GM21367 (cell line): ENCODE data around the gene ZNF367.

Experiments
- ATAC-seq: cut with Tn5 transposase; IDR thresholded peaks from one replicate; pipeline ENCODE4 v1.9.1; 2021; ENCODE audit not compliant: unreplicated experiment

The ZNF367 gene

GRCh38 chr9:96418083-96418919 lies at the start of gene ZNF367:
Gene ZNF367, minus strand, starts transcription at chr9:96418370. Its CDS starts 338 bp downstream, at chr9:96418032.
- ATAC-seq = peak; percentile 49

- no peak for ATAC-seq
Measured at GRCh38 chr9:96467784-96468183, 49.6 kb upstream of the ZNF367 start.

- ATAC-seq = no peak
Measured at GRCh38 chr9:96464426-96464825, 46.3 kb upstream of the ZNF367 start.

- no peak for ATAC-seq
Measured at GRCh38 chr9:96462541-96462940, 44.4 kb upstream of the ZNF367 start.

- no peak for ATAC-seq
Measured at GRCh38 chr9:96461336-96461735, 43.2 kb upstream of the ZNF367 start.

GRCh38 chr9:96460882-96461281 lies 42.7 kb upstream of the ZNF367 start:
- no peak for ATAC-seq

GRCh38 chr9:96460470-96460869 lies 42.3 kb upstream of the ZNF367 start:
- ATAC-seq = no peak

- ATAC-seq = no peak
Measured at GRCh38 chr9:96459268-96460007, 41.3 kb upstream of the ZNF367 start.

GRCh38 chr9:96458226-96458625 lies 40.1 kb upstream of the ZNF367 start:
- ATAC-seq = no peak

GRCh38 chr9:96457266-96457665 lies 39.1 kb upstream of the ZNF367 start:
- no peak for ATAC-seq

GRCh38 chr9:96453625-96454024 lies 35.5 kb upstream of the ZNF367 start:
- no peak for ATAC-seq

- ATAC-seq = no peak
Measured at GRCh38 chr9:96450613-96451528, 32.7 kb upstream of the ZNF367 start.

- peak; percentile 91 for ATAC-seq
Measured at GRCh38 chr9:96449845-96450612, 31.9 kb upstream of the ZNF367 start, which contains the start of gene HABP4. Gene HABP4, plus strand, starts transcription at chr9:96450169. Its CDS starts 111 bp downstream, at chr9:96450280.

- ATAC-seq = peak; percentile 9
Measured at GRCh38 chr9:96449523-96449844, 31.3 kb upstream of the ZNF367 start.

GRCh38 chr9:96448546-96449170 lies 30.5 kb upstream of the ZNF367 start:
- no peak for ATAC-seq

- ATAC-seq = no peak
Measured at GRCh38 chr9:96447406-96447805, 29.2 kb upstream of the ZNF367 start.

GRCh38 chr9:96442491-96442890 lies 24.3 kb upstream of the ZNF367 start:
- no peak for ATAC-seq

- no peak for ATAC-seq
Measured at GRCh38 chr9:96441798-96442445, 23.8 kb upstream of the ZNF367 start.

- ATAC-seq = no peak
Measured at GRCh38 chr9:96440671-96441199, 22.6 kb upstream of the ZNF367 start.
